ENCODE data around the gene CNTN5.

Gene CNTN5

GRCh38 chr11:100011697-100012096 is 990.9 kb downstream of the CNTN5 start (continued):
- no peak for TF ChIP-seq ZNF624 (tag by site-specific recombination; IDR thresholded peaks at IDR 0.05)

DNA sequence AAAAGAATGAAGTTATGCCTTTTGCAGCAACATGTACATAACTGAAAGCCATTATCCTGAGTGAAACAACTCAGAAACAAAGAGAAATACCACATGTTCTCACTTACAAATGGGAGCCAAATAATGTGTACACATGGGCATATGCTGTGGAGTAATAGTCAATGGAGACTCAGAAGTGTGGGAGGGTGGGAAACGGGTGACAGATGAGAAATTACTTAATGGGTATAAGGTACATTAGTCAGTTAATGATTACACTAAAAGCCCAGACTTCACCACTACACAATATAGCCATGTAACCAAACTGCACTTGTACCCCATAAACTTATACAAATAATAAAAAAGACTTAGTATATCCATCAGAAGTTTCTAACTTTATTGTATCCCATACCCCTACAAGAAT is 992.3 kb downstream of the CNTN5 start:
- no peak for TF ChIP-seq HOXD13 (CRISPR knock-in tag; IDR thresholded peaks at IDR 0.05; ENCODE audit: borderline replicate concordance)
- TF ChIP-seq ZNF211 (tag by site-specific recombination; IDR thresholded peaks at IDR 0.05; ENCODE audit: low read depth), result no peak
- no peak for TF ChIP-seq ZNF221 (tag by site-specific recombination; IDR thresholded peaks at IDR 0.05; ENCODE audit: borderline replicate concordance)
- TF ChIP-seq SETDB1 (IDR thresholded peaks at IDR 0.05; ENCODE audit: insufficient read length, low read length), result no peak
- no peak for TF ChIP-seq ZNF37A (tag by site-specific recombination; IDR thresholded peaks at IDR 0.05)
- ChIA-PET POLR2A (no interaction called here), CTCF (no interaction called here)
- H3K27ac ChIP-seq (ENCODE audit: extremely low read depth, low read depth, low read length), result no peak overlapping the region
- no peaks in the 10 kb centered on the region for H3K4me1 ChIP-seq (ENCODE audit: control insufficient read depth, insufficient read depth, low read length)
- H3K4me3 ChIP-seq (ENCODE audit: low read depth, low read length), result no peak overlapping the region
- no peaks in the 10 kb centered on the region for H3K36me3 ChIP-seq (ENCODE audit: control insufficient read depth in 2 of 2, insufficient read depth in 1 of 2, low read length in 2 of 2)
- H3K9me3 ChIP-seq (ENCODE audit: control insufficient read depth, insufficient read depth, low read depth, low read length), result no peaks in the 10 kb centered on the region

DNA sequence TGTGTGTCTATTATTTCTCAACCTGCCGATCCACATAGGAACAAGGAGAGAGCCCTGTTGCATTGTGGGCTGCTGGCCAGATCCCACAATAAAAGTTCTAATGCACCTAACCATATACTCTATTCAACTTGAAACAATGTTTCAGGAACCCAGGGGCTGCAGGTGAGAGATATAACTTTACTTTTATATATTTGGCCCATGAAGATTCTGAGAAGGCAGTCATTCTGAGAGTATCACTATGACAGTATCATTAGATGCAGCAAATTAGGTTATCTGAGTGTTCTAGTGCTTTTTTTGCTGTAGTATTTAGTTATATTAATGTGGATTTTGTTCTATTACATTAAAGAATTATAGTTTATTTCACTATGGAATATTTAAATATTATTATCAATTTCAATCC is 1011.2 kb downstream of the CNTN5 start:
- ChIA-PET POLR2A (no interaction called here), CTCF (no interaction called here)
- Histone ChIP-seq H3K36me3 (ENCODE audit: control insufficient read depth in 2 of 2, insufficient read depth in 1 of 2, low read length in 2 of 2) (no peaks in the 10 kb centered on the region), H3K27ac (ENCODE audit: extremely low read depth, low read depth, low read length) (no peak overlapping the region), H3K4me1 (ENCODE audit: control insufficient read depth, insufficient read depth, low read length) (no peaks in the 10 kb centered on the region), H3K9me3 (ENCODE audit: control insufficient read depth, insufficient read depth, low read depth, low read length) (no peaks in the 10 kb centered on the region), H3K4me3 (ENCODE audit: low read depth, low read length) (no peak overlapping the region)
- TF ChIP-seq, protein P1, sequence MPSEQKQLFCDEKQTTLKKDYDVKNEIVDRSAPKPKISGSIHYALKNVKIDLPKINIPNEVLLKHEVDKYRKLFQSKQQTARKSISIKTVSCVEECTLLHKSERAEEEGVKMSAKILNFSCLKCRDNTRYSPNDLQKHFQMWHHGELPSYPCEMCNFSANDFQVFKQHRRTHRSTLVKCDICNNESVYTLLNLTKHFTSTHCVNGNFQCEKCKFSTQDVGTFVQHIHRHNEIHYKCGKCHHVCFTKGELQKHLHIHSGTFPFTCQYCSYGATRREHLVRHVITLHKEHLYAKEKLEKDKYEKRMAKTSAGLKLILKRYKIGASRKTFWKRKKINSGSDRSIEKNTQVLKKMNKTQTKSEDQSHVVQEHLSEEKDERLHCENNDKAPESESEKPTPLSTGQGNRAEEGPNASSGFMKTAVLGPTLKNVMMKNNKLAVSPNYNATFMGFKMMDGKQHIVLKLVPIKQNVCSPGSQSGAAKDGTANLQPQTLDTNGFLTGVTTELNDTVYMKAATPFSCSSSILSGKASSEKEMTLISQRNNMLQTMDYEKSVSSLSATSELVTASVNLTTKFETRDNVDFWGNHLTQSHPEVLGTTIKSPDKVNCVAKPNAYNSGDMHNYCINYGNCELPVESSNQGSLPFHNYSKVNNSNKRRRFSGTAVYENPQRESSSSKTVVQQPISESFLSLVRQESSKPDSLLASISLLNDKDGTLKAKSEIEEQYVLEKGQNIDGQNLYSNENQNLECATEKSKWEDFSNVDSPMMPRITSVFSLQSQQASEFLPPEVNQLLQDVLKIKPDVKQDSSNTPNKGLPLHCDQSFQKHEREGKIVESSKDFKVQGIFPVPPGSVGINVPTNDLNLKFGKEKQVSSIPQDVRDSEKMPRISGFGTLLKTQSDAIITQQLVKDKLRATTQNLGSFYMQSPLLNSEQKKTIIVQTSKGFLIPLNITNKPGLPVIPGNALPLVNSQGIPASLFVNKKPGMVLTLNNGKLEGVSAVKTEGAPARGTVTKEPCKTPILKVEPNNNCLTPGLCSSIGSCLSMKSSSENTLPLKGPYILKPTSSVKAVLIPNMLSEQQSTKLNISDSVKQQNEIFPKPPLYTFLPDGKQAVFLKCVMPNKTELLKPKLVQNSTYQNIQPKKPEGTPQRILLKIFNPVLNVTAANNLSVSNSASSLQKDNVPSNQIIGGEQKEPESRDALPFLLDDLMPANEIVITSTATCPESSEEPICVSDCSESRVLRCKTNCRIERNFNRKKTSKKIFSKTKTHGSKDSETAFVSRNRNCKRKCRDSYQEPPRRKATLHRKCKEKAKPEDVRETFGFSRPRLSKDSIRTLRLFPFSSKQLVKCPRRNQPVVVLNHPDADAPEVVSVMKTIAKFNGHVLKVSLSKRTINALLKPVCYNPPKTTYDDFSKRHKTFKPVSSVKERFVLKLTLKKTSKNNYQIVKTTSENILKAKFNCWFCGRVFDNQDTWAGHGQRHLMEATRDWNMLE (tag by site-specific recombination; conservative IDR thresholded peaks at IDR 0.05; ENCODE audit: low read depth), result no peak
- TF ChIP-seq ZNF624 (tag by site-specific recombination; IDR thresholded peaks at IDR 0.05), result no peak
- no peak for TF ChIP-seq ZNF791 (tag by site-specific recombination; IDR thresholded peaks at IDR 0.05)
- no peak for TF ChIP-seq ZNF843 (tag by site-specific recombination; IDR thresholded peaks at IDR 0.05)
- no peak for TF ChIP-seq ZNF2 (tag by site-specific recombination; IDR thresholded peaks at IDR 0.05)
- TF ChIP-seq ZNF792 (tag by site-specific recombination; IDR thresholded peaks at IDR 0.05), result no peak
- no peak for TF ChIP-seq SETDB1 (IDR thresholded peaks at IDR 0.05; ENCODE audit: insufficient read length, low read length)

- ChIA-PET CTCF (no interaction called here), POLR2A (no interaction called here)
- Histone ChIP-seq H3K27ac (ENCODE audit: extremely low read depth, low read depth, low read length) (no peak overlapping the region), H3K4me1 (ENCODE audit: control insufficient read depth, insufficient read depth, low read length) (no peaks in the 10 kb centered on the region), H3K9me3 (ENCODE audit: control insufficient read depth, insufficient read depth, low read depth, low read length) (no peaks in the 10 kb centered on the region), H3K4me3 (ENCODE audit: low read depth, low read length) (no peak overlapping the region), H3K36me3 (ENCODE audit: control insufficient read depth in 2 of 2, insufficient read depth in 1 of 2, low read length in 2 of 2) (no peaks in the 10 kb centered on the region)
- TF ChIP-seq TRIM28 (IDR thresholded peaks at IDR 0.05; ENCODE audit: borderline replicate concordance, low read length) (no peak), ZNF248 (tag by site-specific recombination; IDR thresholded peaks at IDR 0.05) (no peak), KLF10 (tag by site-specific recombination; IDR thresholded peaks at IDR 0.05) (no peak), SALL2 (tag by site-specific recombination; IDR thresholded peaks at IDR 0.05; ENCODE audit: borderline replicate concordance) (no peak), ZFP69B (tag by site-specific recombination; IDR thresholded peaks at IDR 0.05) (no peak), ZNF114 (tag by site-specific recombination; IDR thresholded peaks at IDR 0.05) (no peak), RBAK (tag by site-specific recombination; IDR thresholded peaks at IDR 0.05) (no peak), ZNF2 (tag by site-specific recombination; IDR thresholded peaks at IDR 0.05) (no peak), HOXA7 (CRISPR knock-in tag; IDR thresholded peaks at IDR 0.05; ENCODE audit: borderline replicate concordance) (no peak), ZNF843 (tag by site-specific recombination; IDR thresholded peaks at IDR 0.05) (no peak), PATZ1 (tag by site-specific recombination; IDR thresholded peaks at IDR 0.05) (no peak), ZNF571 (tag by site-specific recombination; IDR thresholded peaks at IDR 0.05) (no peak), ZNF837 (tag by site-specific recombination; IDR thresholded peaks at IDR 0.05) (no peak), GLI4 (tag by site-specific recombination; IDR thresholded peaks at IDR 0.05) (no peak), ZNF626 (tag by site-specific recombination; IDR thresholded peaks at IDR 0.05) (no peak), ZNF514 (tag by site-specific recombination; IDR thresholded peaks at IDR 0.05) (no peak), ZNF335 (tag by site-specific recombination; conservative IDR thresholded peaks at IDR 0.05) (no peak), ZNF426 (tag by site-specific recombination; IDR thresholded peaks at IDR 0.05) (no peak)
Measured at GRCh38 chr11:100061006-100061405, 1040.3 kb downstream of the CNTN5 start.

All from HEK293 (cell line).